ENCODE data around the gene ERICH6.
A peak's percentile ranks its signal among the peaks of the same experiment; 100 is the strongest.

Gene ERICH6

DNA sequence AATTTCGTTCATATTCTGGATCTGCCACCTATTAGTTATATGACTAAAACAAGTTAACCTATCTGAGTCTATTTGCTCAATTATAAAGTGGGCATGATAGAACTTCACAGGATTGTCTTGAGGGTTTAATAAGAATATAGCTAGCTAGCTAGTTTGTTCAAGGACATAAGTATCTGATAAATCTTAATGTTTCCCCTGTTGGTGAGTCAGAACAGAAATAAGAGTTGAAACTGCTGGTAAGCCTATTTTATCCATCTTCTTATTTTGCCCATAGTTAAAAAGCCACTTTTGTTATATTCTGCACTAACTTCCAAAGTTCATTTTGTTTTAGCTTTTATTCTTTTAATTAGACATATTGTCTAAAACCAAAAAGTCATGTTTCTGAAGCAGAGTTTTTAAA, 91.2 kb downstream of the ERICH6 start:
- DNase-seq, result no peak

DNA sequence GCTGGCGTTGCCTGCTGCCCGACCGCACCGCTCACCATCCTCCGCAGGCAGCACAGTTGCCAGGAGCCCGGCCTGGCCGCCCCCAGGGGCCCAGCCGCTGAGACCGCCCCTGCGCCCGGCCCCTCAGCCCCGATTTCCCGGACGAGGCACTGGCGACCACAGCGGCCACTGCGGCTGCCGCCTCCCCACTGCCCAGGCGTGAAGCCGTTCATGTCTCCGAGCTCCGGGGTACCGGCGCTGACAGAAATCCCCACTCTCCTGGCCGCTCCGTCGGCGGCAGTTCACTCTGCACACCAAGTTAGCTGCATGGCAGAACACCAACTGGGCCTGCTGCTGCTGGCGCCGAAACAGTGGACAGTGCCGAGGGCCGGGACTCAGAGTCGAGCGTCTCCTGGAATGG, 92.1 kb downstream of the ERICH6 start:
- no peak for DNase-seq

DNA sequence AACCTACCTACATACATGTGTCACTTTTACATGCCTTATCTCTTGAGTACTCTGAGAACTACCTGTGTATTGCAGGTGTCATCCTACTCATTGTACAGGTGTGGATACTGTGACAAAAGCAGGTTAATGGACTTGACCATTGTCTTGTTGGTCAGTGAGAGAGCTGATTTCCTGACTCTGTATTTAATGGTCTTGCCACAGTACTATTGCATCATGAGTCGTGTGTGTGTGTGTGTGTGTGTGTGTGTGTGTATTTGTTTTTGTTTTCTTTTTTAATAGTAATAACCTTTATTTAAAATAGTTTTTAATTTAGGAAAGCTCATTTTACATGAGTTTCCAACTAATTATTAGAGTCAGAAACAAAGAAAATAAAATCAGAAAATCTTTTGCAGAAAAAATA, 92.9 kb downstream of the ERICH6 start:
- peak; percentile 15 to 24 for DNase-seq

DNA sequence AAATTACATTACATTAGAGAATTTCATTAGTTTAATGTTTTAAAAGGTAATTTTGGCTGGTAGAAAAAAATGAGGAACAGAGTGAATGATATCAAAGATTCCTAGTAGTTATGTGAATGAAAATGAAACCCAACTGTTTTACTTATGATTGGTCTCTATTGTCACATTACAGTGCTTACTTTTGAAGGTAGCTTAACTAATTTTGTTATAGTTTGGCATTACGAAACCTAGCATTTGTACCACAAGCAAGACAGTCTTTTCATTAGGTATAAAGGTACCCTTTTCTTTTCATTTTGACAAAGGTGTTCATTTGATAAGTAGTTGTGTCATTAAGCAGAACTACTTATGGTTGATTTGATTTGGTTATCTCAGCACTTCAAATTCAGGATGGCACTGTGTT, 93.7 kb downstream of the ERICH6 start:
- DNase-seq, result no peak
